Epithelial cell of proximal tubule (primary cell): ENCODE measurements around the gene FARP1. TPM values are rescaled to one million over a fixed set of nuclear protein-coding genes. Genes with fewer than 3 reads are reported as not detected.

Experiments used
- DNase-seq: peaks from one replicate; pipeline ENCODE4 v3.0.0-alpha.2; 2011; ENCODE audit warnings: low read depth
- H3K4me3 ChIP-seq: 2 replicates; pipeline ENCODE4 v1.5.1; 2011; ENCODE audit warnings: low read depth, mild to moderate bottlenecking, low read length
- CTCF ChIP-seq: conservative IDR thresholded peaks from 2 replicates; pipeline ENCODE4 v1.5.1; 2012; ENCODE audit warnings: low read depth, mild to moderate bottlenecking, low read length
- total RNA-seq: library from RNA; depleted of rRNA; stranded (reverse); fragments of >200 nt; gene quantifications from 2 replicates; pipeline ENCODE4 v1.2.3, GENCODE V29; 2015

FARP1 gene
- total RNA-seq, 1 donor from 2014 or later: 97.0 TPM

- no peak for TF ChIP-seq CTCF
- no peak overlapping the region for H3K4me3 ChIP-seq
- DNase-seq: no peak
These were observed 148.8 kb downstream of the FARP1 start for GRCh38 chr13:98291658-98292057.

GRCh38 chr13:98293103-98293502 is 150.2 kb downstream of the FARP1 start:
- H3K4me3 ChIP-seq: no peak overlapping the region
- no peak for TF ChIP-seq CTCF
- no peak for DNase-seq

DNA sequence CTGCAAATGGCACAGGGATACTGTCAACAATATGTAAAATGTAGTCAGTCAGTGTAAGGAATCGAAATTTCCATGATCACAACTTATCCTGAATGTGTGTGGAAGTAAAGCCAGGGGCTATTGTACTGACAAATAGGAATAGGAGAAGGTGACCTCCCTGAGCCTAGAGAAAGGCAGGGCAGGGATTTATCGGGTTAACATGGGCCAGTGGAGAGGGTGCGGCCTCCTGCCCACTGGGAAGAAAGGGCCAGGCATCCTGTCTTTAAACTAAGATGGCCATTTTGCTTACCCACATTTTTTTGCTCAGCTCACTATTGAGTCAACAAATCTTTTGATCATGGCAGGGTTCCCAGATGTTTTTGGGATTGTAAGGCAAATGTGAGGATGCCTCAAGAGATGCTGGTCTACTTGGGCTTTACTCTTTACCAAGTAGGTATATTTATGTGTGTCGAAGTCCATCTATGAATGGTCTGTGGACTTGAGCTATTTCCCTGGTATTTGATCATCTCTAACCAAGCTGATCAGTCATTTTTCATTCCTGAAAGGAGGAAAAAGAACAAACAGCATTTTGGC is 150.8 kb downstream of the FARP1 start:
- TF ChIP-seq CTCF: no peak
- H3K4me3 ChIP-seq: no peak overlapping the region
- no peak for DNase-seq

DNA sequence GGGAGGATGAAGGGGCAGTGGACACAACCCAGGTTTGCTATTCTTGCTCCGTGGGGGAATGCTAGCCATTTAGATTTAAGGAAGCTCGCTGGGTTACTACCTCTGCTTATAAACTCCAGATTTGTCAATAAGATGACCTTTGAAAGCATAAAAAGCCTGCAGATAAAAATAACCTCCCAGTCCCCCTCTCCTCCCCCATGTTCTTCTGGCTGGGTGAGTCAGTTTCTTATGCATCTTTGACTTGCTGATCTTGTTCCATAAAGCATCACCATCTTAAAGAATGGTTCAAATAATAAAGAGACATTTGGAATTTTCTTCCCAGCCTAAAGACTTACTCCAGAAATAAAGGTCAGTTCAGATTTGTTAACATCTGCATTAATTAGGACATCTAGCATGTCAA is 152.5 kb downstream of the FARP1 start:
- TF ChIP-seq CTCF: no peak
- DNase-seq: no peak
- no peak overlapping the region for H3K4me3 ChIP-seq

DNA sequence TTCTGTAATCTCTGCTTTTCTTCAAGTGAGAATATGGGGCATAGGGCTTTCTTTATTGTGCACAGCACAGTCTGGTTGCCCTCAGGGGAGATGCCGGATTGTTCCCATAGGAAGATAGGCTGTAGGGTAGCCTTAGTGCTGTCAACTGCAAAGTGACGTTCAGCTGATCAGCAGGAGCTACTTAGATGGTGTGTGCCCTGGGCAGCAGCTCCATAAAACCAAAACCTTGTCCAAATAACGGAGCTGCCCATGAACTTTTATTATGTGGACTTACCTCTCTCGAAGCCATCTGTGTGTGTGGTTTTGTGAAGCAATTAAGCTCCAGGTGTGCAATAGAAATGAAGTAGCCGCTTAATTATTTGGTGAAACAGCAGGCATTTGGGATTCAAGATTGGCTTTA is 154.2 kb downstream of the FARP1 start:
- H3K4me3 ChIP-seq: no peak overlapping the region
- no peak for DNase-seq
- no peak for TF ChIP-seq CTCF

- H3K4me3 ChIP-seq: no peak overlapping the region
- no peak for DNase-seq
- no peak for TF ChIP-seq CTCF
These were observed 154.9 kb downstream of the FARP1 start for GRCh38 chr13:98297745-98298144.

GRCh38 chr13:98298599-98298998 is 155.7 kb downstream of the FARP1 start:
- TF ChIP-seq CTCF: no peak
- H3K4me3 ChIP-seq: no peak overlapping the region
- no peak for DNase-seq
